ENCODE data around the gene SYCE1. TPM values are rescaled to one million over a fixed set of nuclear protein-coding genes. Genes with fewer than 3 reads are reported as not detected.
"Not testable (repeated sequence)": the region's sequence is repeated elsewhere in the genome, so short reads cannot be mapped to it uniquely, and the experiment has no call there.

Gene SYCE1
- total RNA-seq, 1 donor = 0.72 TPM

DNA sequence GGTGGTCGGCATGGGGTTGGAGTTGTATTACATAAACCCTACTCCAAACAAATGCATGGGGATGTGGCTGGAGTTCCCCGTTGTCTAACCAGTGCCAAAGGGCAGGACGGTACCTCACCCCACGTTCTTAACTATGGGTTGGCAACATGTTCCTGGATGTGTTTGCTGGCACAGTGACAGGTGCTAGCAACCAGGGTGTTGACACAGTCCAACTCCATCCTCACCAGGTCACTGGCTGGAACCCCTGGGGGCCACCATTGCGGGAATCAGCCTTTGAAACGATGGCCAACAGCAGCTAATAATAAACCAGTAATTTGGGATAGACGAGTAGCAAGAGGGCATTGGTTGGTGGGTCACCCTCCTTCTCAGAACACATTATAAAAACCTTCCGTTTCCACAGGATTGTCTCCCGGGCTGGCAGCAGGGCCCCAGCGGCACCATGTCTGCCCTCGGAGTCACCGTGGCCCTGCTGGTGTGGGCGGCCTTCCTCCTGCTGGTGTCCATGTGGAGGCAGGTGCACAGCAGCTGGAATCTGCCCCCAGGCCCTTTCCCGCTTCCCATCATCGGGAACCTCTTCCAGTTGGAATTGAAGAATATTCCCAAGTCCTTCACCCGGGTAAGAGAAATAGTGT lies 38.3 kb downstream of the SYCE1 start, which contains the start of gene CYP2E1:
Gene CYP2E1, plus strand, starts transcription at position 407 of the 632 bp plus-strand sequence. Its CDS starts 33 bp downstream, at position 440.
- Histone ChIP-seq H4K20me1 (ENCODE audit: insufficient read depth, low read length) (no peaks in the 10 kb centered on the region), H2AFZ (ENCODE audit: low read length) (no peak within 1 kb of the TSS), H3K27me3 (ENCODE audit: insufficient read depth, low read length) (peaks cover 51% of the 10 kb centered on the region), H3K4me1 (ENCODE audit: insufficient read depth, low read length) (peaks cover 3% of the 10 kb centered on the region), H3K36me3 (ENCODE audit: insufficient read depth, low read length) (no peaks in the 10 kb centered on the region), H3K79me2 (ENCODE audit: insufficient read depth, low read length) (no peaks in the 10 kb centered on the region), H3K4me2 (ENCODE audit: insufficient read depth, low read length) (peak within 1 kb of the TSS; percentile 43), H3K4me3 (ENCODE audit: insufficient read depth, low read length) (no peak within 1 kb of the TSS), H3K27ac (ENCODE audit: low read depth, low read length) (no peak within 1 kb of the TSS), H3K9me3 (ENCODE audit: low read depth, low read length) (no peaks in the 10 kb centered on the region)
- TF ChIP-seq, protein P1, sequence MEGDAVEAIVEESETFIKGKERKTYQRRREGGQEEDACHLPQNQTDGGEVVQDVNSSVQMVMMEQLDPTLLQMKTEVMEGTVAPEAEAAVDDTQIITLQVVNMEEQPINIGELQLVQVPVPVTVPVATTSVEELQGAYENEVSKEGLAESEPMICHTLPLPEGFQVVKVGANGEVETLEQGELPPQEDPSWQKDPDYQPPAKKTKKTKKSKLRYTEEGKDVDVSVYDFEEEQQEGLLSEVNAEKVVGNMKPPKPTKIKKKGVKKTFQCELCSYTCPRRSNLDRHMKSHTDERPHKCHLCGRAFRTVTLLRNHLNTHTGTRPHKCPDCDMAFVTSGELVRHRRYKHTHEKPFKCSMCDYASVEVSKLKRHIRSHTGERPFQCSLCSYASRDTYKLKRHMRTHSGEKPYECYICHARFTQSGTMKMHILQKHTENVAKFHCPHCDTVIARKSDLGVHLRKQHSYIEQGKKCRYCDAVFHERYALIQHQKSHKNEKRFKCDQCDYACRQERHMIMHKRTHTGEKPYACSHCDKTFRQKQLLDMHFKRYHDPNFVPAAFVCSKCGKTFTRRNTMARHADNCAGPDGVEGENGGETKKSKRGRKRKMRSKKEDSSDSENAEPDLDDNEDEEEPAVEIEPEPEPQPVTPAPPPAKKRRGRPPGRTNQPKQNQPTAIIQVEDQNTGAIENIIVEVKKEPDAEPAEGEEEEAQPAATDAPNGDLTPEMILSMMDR (IDR thresholded peaks at IDR 0.05; ENCODE audit: extremely low read depth, low read depth, low read length) = no peak
- DNase-seq (ENCODE audit: insufficient read length, low spot score, missing footprints) = peak; percentile 63

DNA sequence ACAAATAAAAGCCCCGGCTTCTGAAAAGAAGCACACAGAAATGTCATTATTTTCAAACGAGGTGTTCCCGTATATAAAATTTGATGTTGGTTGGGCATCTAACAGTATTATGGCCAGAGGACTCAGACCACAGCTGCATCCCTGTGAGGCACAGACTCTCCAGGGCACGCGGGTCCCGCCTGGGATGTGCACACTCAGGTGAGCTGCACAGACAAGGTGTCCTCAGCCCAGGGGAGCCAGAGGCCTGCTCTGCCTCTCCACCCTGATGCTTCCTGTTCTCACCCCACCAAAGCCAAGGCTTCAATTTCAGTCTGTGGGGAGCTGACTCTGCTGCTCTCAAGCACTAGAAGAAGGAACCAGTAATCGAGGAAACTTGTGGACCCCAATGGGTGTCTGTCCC lies 39.9 kb downstream of the SYCE1 start:
- no peak overlapping the region for H2AFZ ChIP-seq (ENCODE audit: low read length)
- no peaks in the 10 kb centered on the region for H3K9me3 ChIP-seq (ENCODE audit: low read depth, low read length)
- no peaks in the 10 kb centered on the region for H3K36me3 ChIP-seq (ENCODE audit: insufficient read depth, low read length)
- peaks cover 45% of the 10 kb centered on the region for H3K27me3 ChIP-seq (ENCODE audit: insufficient read depth, low read length)
- H3K4me1 ChIP-seq (ENCODE audit: insufficient read depth, low read length) = peaks cover 6% of the 10 kb centered on the region
- TF ChIP-seq, protein P1 (IDR thresholded peaks at IDR 0.05; ENCODE audit: extremely low read depth, low read depth, low read length) = no peak
- DNase-seq (ENCODE audit: insufficient read length, low spot score, missing footprints) = peak; percentile 54
- no peak overlapping the region for H3K4me2 ChIP-seq (ENCODE audit: insufficient read depth, low read length)
- no peaks in the 10 kb centered on the region for H3K79me2 ChIP-seq (ENCODE audit: insufficient read depth, low read length)
- no peaks in the 10 kb centered on the region for H4K20me1 ChIP-seq (ENCODE audit: insufficient read depth, low read length)
- no peak overlapping the region for H3K4me3 ChIP-seq (ENCODE audit: insufficient read depth, low read length)
- H3K27ac ChIP-seq (ENCODE audit: low read depth, low read length) = no peak overlapping the region

DNA sequence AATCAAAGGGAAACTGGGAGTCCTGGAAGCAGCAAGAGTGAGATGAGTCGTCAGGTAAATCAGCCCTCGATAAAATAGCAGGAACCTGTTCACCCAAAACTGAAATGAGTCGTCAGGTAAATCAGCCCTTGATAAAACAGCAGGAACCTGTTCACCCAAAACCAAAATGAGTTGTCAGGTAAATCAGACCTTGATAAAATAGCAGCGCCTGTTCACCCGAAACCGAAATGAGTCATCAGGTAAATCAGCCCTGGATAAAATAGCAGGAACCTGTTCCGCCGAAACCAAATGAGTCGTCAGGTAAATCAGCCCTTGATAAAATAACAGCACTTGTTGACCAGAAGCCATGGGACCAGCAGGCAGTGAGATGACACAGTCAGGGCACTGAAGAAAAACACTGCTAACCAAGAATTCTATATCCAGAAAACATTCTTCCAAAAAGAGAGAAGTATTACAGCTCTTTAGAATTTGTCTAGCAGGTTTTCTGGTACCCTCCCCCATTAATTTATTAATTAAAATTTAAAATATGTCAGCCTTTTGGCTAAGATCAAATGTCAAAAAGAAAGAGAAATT lies 41.7 kb downstream of the SYCE1 start:
- no peaks in the 10 kb centered on the region for H3K9me3 ChIP-seq (ENCODE audit: low read depth, low read length)
- no peaks in the 10 kb centered on the region for H4K20me1 ChIP-seq (ENCODE audit: insufficient read depth, low read length)
- TF ChIP-seq, protein P1 (IDR thresholded peaks at IDR 0.05; ENCODE audit: extremely low read depth, low read depth, low read length) = no peak
- peaks cover 28% of the 10 kb centered on the region for H3K27me3 ChIP-seq (ENCODE audit: insufficient read depth, low read length)
- no peak overlapping the region for H3K4me2 ChIP-seq (ENCODE audit: insufficient read depth, low read length)
- H3K4me1 ChIP-seq (ENCODE audit: insufficient read depth, low read length) = peaks cover 13% of the 10 kb centered on the region
- DNase-seq (ENCODE audit: insufficient read length, low spot score, missing footprints) = no peak
- no peaks in the 10 kb centered on the region for H3K36me3 ChIP-seq (ENCODE audit: insufficient read depth, low read length)
- H3K27ac ChIP-seq (ENCODE audit: low read depth, low read length) = no peak overlapping the region
- H3K79me2 ChIP-seq (ENCODE audit: insufficient read depth, low read length) = no peaks in the 10 kb centered on the region
- H2AFZ ChIP-seq (ENCODE audit: low read length) = no peak overlapping the region
- no peak overlapping the region for H3K4me3 ChIP-seq (ENCODE audit: insufficient read depth, low read length)

DNA sequence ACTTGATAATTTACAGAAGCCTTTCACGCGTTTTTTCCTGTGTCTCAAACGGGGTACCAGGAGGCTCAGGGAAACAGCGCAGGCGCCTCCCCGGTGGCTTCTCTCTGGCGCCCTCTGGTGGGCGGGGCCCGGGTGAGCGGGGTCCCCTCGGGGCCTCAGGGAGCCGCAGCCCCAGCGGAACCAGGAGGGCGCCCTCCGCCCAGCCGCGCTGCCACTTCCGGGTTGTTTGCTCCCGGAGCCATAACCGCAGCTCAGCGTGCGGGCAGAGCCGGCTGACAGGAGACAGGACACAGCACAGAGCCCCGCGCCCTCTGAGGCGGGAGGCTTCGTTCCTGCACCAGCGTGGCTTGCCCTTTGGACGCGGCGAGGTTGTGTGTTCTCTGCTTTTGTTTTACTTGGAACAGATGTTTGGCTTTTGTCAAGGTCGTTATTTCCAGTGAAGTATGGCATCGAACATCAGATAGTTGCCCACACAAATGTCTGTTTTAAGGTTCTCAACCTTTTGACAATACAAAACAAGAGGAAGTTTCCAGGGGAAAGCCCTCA lies 45.1 kb downstream of the SYCE1 start:
- peak; percentile 97 for DNase-seq (ENCODE audit: insufficient read length, low spot score, missing footprints)
- no peaks in the 10 kb centered on the region for H3K36me3 ChIP-seq (ENCODE audit: insufficient read depth, low read length)
- H3K9me3 ChIP-seq (ENCODE audit: low read depth, low read length) = no peaks in the 10 kb centered on the region
- peak overlapping the region; percentile 74 for H3K4me3 ChIP-seq (ENCODE audit: insufficient read depth, low read length)
- H3K27ac ChIP-seq (ENCODE audit: low read depth, low read length) = no peak overlapping the region
- H3K79me2 ChIP-seq (ENCODE audit: insufficient read depth, low read length) = no peaks in the 10 kb centered on the region
- peaks cover 11% of the 10 kb centered on the region for H3K4me1 ChIP-seq (ENCODE audit: insufficient read depth, low read length)
- no peaks in the 10 kb centered on the region for H4K20me1 ChIP-seq (ENCODE audit: insufficient read depth, low read length)
- H3K4me2 ChIP-seq (ENCODE audit: insufficient read depth, low read length) = peak overlapping the region; percentile 89
- TF ChIP-seq, protein P1 (IDR thresholded peaks at IDR 0.05; ENCODE audit: extremely low read depth, low read depth, low read length) = peak; percentile 83
- H3K27me3 ChIP-seq (ENCODE audit: insufficient read depth, low read length) = peaks cover 7% of the 10 kb centered on the region
- peak overlapping the region; percentile 95 for H2AFZ ChIP-seq (ENCODE audit: low read length)

DNA sequence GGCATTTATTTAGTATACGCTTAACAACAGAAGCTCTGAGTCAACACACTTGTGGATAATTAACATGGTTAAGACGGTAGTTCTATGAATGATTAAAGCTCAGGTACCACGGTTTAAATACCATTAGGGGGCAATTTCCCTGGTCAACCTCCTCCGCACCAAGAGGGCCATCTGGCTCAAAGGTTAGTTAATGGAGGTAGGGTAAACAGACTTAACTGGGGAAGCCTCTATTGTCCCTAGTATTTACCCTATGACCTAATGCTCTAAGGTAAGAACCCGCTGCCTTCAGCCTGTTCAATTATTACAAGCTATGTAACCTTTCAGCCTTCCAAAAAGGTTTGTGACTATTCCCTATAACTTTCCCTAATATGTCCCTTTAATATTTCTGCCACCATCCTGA lies 46.9 kb downstream of the SYCE1 start:
- not testable (repeated sequence) for H3K36me3 ChIP-seq (ENCODE audit: insufficient read depth, low read length); H3K27ac ChIP-seq (ENCODE audit: low read depth, low read length); H2AFZ ChIP-seq (ENCODE audit: low read length); H3K79me2 ChIP-seq (ENCODE audit: insufficient read depth, low read length); H3K4me3 ChIP-seq (ENCODE audit: insufficient read depth, low read length); H3K27me3 ChIP-seq (ENCODE audit: insufficient read depth, low read length); H3K4me2 ChIP-seq (ENCODE audit: insufficient read depth, low read length); H4K20me1 ChIP-seq (ENCODE audit: insufficient read depth, low read length); DNase-seq (ENCODE audit: insufficient read length, low spot score, missing footprints); H3K9me3 ChIP-seq (ENCODE audit: low read depth, low read length)
- H3K4me1 ChIP-seq (ENCODE audit: insufficient read depth, low read length) = peaks cover 11% of the 10 kb centered on the region
